Left renal pelvis (tissue), 4 donors: ENCODE measurements around the gene ACE. TPM values are rescaled to one million over a fixed set of nuclear protein-coding genes. Genes with fewer than 3 reads are reported as not detected.

ENCODE experiments used
- polyA plus RNA-seq, 4 donors: library from polyadenylated mRNA; unstranded; fragments of 120-200 nt; gene quantifications; one replicate each; pipeline ENCODE4 v1.2.1, GENCODE V29; 2013; ENCODE audit not compliant: insufficient read length in 4 of 4

The ACE gene
- polyA plus RNA-seq, 4 donors, result 3.5 to 18.2 (median 14.8) TPM

Other genes with a start within 250 kb of the ACE start
- 10 to 100 TPM in 3 of 4 donors, 1 to 10 TPM in 1; 5.6 to 35.5 (median 25.6) TPM for gene CYB561, start 30.8 kb upstream of the ACE start, polyA plus RNA-seq
- gene KCNH6, start 46.3 kb downstream of the ACE start, polyA plus RNA-seq, result 1 to 10 TPM in 2 of 4 donors, under 1 TPM in 2; 0.07 to 2.5 (median 0.98) TPM
- 100 to 1,000 TPM in 3 of 4 donors, 10 to 100 TPM in 1; 68.7 to 120 (median 110) TPM for gene DCAF7, start 73.4 kb downstream of the ACE start, polyA plus RNA-seq
- 10 to 100 TPM; 13.6 to 28.2 (median 25.7) TPM for gene TACO1, start 123.8 kb downstream of the ACE start, polyA plus RNA-seq
- gene MAP3K3, start 145.4 kb downstream of the ACE start, polyA plus RNA-seq, result 10 to 100 TPM; 27.5 to 40.8 (median 30.4) TPM
- 10 to 100 TPM; 20.0 to 37.0 (median 23.2) TPM for gene LIMD2, start 223.1 kb downstream of the ACE start, polyA plus RNA-seq